Retina (tissue), 1 donor: Measurements from ENCODE around the gene AMZ2.
A peak's percentile ranks its signal among the peaks of the same experiment; 100 is the strongest.

Experiments used
- DNase-seq: peaks from one replicate; pipeline ENCODE4 v3.0.0-alpha.2; 2016

AMZ2 gene

DNA sequence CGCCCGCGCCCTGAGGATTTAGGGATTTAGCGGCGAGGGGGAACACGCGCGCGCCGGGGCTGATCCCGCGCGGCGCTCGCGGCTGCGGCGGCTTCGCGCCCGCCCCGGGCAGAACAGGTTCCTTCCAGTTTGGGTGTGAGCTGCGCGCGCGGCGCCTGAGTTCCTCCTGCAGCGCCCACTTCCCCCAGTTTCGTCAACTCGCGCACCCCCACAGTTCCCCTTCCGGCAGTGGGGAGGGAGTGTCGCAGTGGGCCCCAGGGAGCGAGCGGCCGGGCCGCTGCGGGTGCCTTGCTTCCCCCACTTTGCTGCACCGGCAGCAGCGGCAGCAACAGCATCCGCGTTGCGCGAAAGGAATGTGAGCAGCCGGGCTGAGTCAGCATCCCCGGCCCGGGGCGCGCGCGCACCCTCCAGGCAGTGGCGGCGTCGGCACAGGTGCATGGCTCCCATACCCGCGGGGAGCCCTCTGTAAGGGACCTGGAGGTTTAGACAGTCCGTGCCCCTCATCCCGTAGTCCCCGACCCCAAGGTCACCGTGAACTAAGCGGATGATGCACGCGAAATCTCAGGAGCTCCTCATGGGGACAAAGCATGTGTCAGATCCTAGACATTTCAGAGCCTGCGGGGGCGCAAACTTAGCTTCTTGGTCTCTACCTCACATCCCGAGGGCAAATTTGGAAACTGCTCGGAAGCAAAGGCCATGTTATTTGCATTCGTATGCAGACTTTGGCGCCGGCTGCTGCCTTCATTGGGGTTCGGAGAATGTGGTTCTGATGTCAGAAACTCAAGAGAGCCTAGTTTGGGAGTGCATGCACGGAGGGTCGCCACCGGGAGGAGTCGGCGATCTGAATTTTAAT lies 44.2 kb downstream of the AMZ2 start:
- peak; percentile 94 for DNase-seq

DNA sequence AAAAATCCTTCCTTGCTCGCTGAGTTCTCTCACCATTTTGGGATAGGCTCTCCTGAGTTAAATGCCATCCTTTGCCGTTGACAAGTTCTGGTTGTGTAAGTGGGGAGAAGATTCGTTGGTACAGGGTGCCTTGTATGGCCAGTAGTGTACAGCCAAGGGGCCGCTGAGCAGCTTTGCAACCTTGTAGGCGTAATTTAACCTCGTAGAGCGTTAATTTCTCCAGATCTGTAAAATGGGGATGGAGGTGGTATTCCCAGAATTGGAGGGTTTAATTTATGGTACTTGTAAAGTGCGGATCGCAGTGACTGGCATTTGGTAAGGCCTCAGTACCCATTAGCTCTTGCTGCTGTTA lies 44.8 kb downstream of the AMZ2 start:
- no peak for DNase-seq

DNA sequence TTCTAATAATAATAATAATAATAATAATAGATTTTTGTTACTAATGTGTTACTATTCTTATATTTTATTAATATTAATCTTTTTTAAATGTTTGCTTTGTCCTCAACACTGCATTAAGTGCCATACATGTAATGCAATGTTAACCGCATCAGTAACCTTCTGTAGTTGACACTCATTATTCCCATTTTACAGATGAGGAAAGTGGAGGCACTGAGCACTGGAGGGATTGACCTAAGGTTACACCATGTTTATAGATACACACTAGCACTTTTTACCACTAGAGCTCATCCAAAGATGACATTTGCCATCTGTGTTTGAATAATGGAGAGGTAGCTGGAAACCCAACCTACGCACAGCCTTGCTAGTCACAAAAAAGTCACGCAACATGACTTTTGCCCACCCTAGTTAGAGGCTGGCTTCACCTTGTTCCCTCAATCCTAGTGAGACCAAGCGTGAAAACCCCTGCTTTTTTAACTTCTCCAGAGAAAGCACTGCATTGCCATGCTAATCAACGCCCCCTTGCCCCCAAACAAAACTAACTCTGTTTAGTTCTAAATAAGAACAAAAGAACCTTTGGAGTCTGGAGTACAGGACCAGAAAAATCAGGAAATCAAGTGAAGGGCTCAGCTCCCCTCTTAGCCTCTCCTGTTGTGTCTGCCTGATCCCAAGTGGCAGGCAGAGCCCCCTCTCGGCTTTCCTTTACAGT lies 45.8 kb downstream of the AMZ2 start:
- no peak for DNase-seq

DNA sequence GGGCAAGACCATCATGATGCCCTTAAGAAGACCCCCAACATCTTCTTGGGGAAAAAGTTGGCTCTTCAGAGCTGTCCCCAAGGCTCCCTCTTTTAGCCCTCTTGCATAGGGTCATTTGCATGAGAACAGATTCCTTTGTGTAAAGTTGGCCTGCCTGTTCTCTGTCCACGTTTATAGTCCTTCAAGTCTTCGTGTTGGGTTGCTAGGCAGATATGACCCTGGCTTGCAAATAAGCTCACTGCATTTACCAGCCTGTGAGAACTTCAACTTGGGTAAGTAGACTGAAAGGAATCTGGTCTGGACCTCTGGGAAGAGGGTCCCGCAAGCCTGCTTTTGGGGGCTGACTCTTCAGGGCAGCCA lies 46.3 kb downstream of the AMZ2 start:
- DNase-seq, result no peak

DNA sequence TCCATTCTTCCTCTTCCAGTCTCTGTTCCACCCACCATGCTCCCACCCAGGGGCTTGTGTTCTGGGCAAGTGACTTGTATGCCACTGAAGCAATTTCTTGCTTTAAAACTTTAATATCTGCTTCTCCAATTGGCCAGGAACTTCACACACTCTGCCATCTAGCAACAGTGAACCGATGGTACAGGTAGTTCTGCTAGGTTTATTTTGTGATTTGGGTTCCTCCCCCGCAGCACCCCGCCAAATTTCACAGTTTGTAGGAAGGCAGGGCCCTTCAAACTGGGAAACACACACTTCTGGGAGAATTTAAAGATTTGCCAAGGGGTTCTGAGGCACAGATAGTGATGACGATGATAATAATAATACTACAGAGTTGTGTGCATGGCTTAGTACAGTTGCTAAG lies 46.8 kb downstream of the AMZ2 start:
- no peak for DNase-seq

DNA sequence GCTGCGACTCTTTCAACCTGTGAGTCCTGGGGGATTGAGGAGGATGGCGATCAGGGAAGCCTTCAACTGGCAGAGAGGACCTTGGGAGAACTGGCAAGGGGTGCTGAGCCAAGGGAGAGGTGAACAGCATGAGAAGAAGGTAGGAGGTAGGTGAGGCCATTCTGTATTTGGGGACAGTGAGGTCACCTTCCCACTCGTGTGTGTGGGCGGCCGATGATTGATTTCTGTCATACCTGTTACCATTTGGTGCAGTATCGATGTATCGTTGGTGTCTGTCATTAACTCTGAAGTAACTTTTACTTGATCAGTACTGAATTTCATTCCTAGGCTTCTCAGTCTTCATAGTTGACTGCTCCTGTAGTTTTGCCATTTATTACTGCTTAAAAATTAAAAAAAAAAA lies 47.2 kb downstream of the AMZ2 start:
- DNase-seq, result no peak

DNA sequence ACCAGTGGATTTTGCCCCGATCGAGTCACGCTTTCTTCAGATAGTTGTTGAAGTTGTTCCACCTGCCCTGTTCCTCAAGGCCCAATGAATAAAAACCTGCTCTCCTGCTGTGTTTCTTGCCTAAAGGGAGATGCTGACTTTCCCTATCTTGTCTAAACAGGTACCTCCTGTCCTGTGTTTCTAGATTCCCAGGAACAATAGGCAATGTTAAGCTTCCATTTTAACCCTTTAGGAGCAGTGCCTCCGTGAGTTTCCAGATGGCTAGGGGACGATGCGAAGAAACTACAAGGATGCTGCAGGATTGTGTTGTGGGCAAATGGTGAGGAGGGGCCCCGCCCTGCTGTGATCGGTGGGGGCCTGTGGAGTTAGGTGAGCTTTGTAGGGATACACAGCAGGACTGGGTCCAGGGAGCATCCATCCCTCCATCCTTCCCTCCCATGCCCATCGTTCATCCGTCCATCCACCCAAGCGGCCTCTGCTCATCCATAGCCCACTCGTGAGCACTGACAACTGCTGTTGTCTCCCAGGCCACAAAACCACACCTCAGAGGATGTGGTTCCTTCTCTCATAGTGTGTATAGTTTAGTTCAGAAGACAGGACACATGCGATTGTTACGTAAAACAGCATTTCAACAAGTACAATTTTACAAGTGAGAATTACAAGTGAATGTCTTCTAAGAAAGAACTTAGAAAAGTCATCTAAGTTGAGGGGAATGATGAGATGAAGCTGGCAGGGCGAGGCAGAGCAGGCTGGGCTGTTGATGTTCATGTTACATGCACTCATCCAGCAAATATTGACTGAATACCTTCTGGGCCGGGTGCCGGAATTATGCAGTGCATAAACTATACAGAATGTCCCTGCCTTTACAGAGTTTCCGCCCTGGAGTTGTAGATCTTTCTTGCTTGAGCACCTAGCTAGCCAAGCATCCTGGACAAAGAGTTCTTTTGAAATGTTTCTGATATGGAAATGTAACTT lies 48.7 kb downstream of the AMZ2 start:
- peak; percentile 40 for DNase-seq

DNA sequence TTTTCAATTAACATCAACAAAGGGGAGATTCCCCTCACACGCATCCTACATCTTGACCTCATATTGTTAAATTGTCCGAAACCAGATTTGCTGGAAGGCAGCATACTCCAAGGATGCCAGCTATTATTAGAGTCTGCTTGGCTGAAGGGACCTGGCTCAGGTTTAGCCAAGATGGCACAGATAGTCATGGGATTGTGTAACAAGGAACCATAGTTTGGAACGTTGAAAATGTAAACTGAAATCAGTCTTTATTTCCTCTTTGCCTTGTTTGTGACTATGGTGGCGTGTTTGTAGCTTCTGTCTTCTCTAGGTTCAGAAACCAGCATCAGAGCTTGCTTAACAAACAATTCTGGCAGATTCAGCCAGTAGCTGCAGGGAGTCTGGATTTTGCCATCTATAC lies 49.4 kb downstream of the AMZ2 start:
- DNase-seq, result no peak

DNA sequence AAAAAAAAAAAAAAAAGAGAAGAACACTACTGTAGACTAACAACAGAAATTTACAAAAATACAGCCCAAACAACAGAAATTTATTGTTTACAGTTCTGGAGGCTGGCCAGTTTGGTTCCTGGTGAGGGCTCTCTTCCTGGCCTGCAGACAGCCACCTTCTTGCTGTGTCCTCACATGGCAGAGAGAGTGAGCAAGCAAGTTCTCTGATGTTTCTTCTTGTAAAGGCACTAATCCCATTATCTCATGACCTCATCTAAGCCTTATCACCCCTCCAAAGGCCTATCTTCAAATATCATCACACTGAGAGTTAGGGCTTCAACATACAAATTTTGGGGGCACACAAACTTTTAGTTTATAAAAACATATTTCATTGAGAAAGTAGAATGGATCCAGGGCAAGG lies 50.8 kb downstream of the AMZ2 start:
- no peak for DNase-seq

DNA sequence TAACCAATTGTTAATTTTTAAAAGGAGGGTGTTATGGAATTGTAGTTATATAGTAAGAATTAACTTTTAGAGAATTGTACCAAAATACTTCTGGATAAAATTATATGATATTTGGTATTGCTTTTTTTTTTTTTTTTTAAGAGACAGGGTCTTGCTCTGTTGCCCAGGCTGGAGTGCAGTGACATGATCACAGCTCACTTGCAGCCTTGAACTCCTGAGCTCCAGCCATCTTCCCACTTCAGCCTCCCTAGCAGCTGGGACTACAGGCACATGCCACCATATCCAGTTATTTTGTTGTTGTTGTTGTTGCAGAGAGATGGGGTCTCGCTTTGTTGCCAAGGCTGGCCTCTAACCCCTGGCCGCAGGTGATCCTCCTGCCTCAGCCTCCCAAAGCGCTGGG lies 52.0 kb downstream of the AMZ2 start:
- no peak for DNase-seq

DNA sequence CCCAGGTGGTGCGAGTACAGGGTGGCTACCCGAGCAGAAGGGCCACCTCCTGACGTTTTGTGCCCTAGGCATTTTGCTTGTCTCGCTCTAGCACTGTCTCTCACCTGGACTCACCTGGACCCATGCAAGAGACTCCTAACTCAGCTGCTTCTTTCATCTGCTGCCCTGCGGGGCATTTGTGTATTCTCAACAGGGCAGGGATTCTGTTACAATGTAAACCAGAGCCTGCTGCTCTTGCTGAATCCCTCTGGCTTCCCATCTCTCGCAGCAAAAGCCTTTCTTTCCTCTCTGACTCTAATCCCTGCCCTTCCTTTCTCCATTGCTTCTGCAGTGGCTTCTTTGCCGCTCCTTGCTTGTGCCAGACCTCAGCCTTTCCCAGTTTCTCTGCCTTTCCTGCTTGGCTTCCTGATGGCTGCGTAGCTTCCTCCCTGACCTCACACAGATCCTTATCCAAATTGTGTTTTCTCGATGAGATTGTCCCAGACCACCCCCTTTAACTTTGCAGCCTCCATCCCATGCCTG lies 53.7 kb downstream of the AMZ2 start:
- DNase-seq, result no peak

DNA sequence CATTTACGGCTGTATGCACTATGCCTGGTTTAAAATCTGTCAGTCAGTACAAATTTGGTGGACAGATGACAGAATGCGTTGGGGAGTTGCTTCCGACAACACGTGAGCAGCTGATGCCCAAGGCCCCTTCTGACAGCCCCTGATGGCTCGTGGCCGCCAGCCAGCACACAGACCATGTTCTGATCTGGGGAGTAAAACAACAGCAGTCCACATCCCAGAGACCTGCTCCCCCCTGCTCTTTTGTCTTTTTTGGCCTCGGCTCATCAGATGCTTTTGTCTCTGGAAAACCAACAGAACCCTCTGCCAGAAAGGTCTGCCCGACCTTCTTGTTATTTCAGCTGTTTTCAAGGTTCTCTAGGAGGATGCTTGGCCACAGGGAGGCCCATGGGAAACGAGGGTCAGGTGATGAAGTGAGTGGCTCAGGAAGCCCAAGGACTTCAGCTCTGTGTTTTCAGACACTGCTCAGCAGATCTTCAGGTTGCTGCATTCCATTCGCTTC lies 54.3 kb downstream of the AMZ2 start:
- peak; percentile 52 for DNase-seq

DNA sequence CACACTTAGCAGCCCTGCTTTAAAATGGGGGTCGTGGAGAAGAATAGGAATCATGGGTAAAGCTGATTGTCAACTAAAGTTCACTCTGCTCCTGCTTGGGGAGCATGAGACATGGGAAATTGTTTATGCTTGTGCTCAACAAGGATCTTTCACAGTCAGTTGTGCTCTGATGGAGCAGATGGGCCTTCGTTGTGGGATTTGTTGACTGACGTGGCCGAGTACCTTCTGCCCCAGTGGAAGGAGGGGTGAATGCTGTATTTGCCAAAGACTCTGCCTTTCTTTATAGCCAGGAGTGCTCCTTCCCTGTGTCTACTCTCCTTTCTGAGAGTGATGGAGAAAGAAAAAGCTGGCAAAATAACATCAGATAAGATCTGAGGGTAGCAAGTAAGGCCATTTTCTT lies 54.8 kb downstream of the AMZ2 start:
- DNase-seq, result peak; percentile 36

DNA sequence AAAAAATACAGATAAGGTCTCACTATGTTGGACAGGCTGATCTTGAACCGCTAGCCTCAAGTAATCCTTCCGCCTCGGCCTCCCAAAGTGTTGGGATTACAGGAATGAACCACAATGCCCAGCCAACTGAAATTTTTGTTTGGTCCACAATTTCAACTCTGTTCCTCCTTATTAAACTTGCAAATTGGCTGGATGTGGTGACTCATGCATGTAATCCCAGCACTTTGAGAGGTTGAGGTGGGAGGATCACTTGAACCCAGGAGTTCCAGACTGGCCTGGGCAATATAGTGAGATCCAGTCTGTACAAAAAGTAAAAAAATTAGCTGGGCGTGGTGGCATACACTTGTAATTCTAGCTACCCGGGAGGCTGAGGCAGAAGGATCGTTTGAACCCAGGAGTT lies 56.9 kb downstream of the AMZ2 start:
- no peak for DNase-seq

DNA sequence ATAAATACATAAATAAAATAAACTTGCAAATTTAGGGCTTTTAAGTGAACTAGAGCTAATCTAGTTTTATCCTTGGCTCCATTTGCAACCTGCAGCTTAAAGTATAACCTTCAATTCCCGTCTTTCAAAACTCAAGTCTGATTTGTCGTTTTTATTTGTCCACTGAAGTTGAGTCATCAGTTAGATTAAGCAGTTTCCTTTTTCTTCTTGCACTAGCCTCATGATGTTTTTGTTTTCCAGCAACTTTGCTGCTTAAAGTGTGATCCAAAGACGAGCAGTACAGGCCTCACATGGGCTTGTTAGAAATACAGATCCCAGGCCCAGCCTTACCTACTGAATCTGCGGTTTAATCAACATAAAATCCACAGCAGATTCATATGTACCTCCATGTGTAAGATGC lies 57.3 kb downstream of the AMZ2 start:
- DNase-seq, result no peak
